ENCODE results near the gene PAQR9. TPM values are rescaled to one million over a fixed set of nuclear protein-coding genes. Genes with fewer than 3 reads are reported as not detected.

Gene PAQR9
- total RNA-seq, 4 donors from 2014 or later: not detected

- TF ChIP-seq CTCF (IDR thresholded peaks at IDR 0.05; ENCODE audit: low read depth): no peak
Measured at GRCh38 chr3:142915636-142916035, 47.8 kb downstream of the PAQR9 start.

- TF ChIP-seq CTCF (IDR thresholded peaks at IDR 0.05; ENCODE audit: low read depth): no peak
Measured at GRCh38 chr3:142914286-142914811, 49.1 kb downstream of the PAQR9 start.

GRCh38 chr3:142913432-142913831 is 50.0 kb downstream of the PAQR9 start:
- TF ChIP-seq CTCF (IDR thresholded peaks at IDR 0.05; ENCODE audit: low read depth): no peak

- no peak for TF ChIP-seq CTCF (IDR thresholded peaks at IDR 0.05; ENCODE audit: low read depth)
Measured at GRCh38 chr3:142912402-142913172, 50.9 kb downstream of the PAQR9 start.

Small RNAs within 50 kb of the gene (small RNA-seq; reads per million reads assigned to genes)
- gene AC021074.2: not detected

Other genes with a start within 250 kb of the PAQR9 start
- gene TRPC1, start 239.6 kb downstream of the PAQR9 start, total RNA-seq: 10 to 100 TPM in 3 of 4 donors, 1 to 10 TPM in 1; 8.3 to 16.5 (median 13.3) TPM
- gene PCOLCE2, start 74.6 kb downstream of the PAQR9 start, total RNA-seq: 100 to 1,000 TPM; 127 to 393 (median 245) TPM
- 100 to 1,000 TPM in 1 of 4 donors, 10 to 100 TPM in 3; 89.5 to 150 (median 92.2) TPM for gene U2SURP, start 37.9 kb upstream of the PAQR9 start, total RNA-seq
- gene CHST2, start 156.1 kb upstream of the PAQR9 start, total RNA-seq: 10 to 100 TPM in 2 of 4 donors, 1 to 10 TPM in 2; 3.5 to 12.9 (median 8.1) TPM

Measured in subcutaneous adipose tissue (tissue), 4 donors.